Transverse colon (tissue), 4 donors: Measurements from ENCODE around the gene P2RX5. TPM values are rescaled to one million over a fixed set of nuclear protein-coding genes. Genes with fewer than 3 reads are reported as not detected.

Experiments
- DNase-seq: peaks from one replicate; pipeline ENCODE4 v3.0.0-alpha.2; 2019
- H3K27ac ChIP-seq, 4 donors: fragments of 200-600 bp; sonication (generic); 2 replicates each; pipeline ENCODE4 v1.5.1; 2016 to 2018; ENCODE audit warnings: inconsistent platforms in 4 of 4
- H3K27me3 ChIP-seq: fragments of 200-600 bp; sonication (generic); 2 replicates; pipeline ENCODE4 v1.5.1; 2017; ENCODE audit warnings: inconsistent platforms
- H3K36me3 ChIP-seq, 4 donors: fragments of 200-600 bp; sonication (generic); 2 replicates each; pipeline ENCODE4 v1.5.1; 2017 to 2019; ENCODE audit warnings: inconsistent platforms in 4 of 4
- H3K4me1 ChIP-seq, 4 donors: fragments of 200-600 bp; sonication (generic); 2 replicates each; pipeline ENCODE4 v1.5.1; 2017 to 2020; ENCODE audit warnings: inconsistent platforms in 4 of 4
- H3K4me3 ChIP-seq, 4 donors: fragments of 200-600 bp; sonication (generic); 1 replicate in 1 of 4; 2 replicates in 3 of 4; pipeline versions ENCODE4 v1.5.1 to v1.6.1; 2017 to 2019; ENCODE audit warnings: inconsistent platforms in 4 of 4
- H3K9me3 ChIP-seq, 2 donors: fragments of 200-600 bp; sonication (generic); 2 replicates each; pipeline ENCODE4 v1.5.1; 2017 to 2019; ENCODE audit warnings: inconsistent platforms in 2 of 2
- EP300 ChIP-seq: sonication (generic); formaldehyde crosslinking; IDR thresholded peaks from one replicate; pipeline ENCODE4 v1.6.1; 2017; ENCODE audit warnings: antibody characterized with exemption, low read depth
- POLR2A ChIP-seq: fragments of 450-650 bp; IDR thresholded peaks from one replicate; pipeline ENCODE4 v1.6.1; 2016; ENCODE audit warnings: antibody characterized with exemption, mild to moderate bottlenecking, moderate library complexity
- POLR2AphosphoS5 ChIP-seq, 3 donors: sonication (generic); formaldehyde crosslinking; IDR thresholded peaks; one replicate each; pipeline ENCODE4 v1.6.1; 2016; ENCODE audit warnings: antibody characterized with exemption in 3 of 3
- WGBS, 2 donors: methylation state at CpG; one replicate each; pipeline ENCODE4 v1.1.5; 2018; ENCODE audit warnings: low coverage in 1 of 2; 5-methylcytosine and 5-hydroxymethylcytosine counted together
- in situ Hi-C, 4 donors: fragments of 200-750 bp; cut with MboI; loops; one replicate each; pipeline versions ENCODE4 v1.15.0 to v1.15.1; 2017; ENCODE audit warnings: low sequenced_read_pairs in 3 of 4, low pct_ligation_motif_present in 1 of 4, low pct_unique_long_range_greater_than_20kb in 1 of 4
- intact Hi-C: fragments of 100-400 bp; cut with DNase I; formaldehyde crosslinking; loops from one replicate; pipeline ENCODE4 v1.15.1; 2023; ENCODE audit warnings: low total_unique reads
- total RNA-seq, 4 donors: library from RNA; depleted of rRNA; stranded (reverse); fragments of >200 nt; gene quantifications; one replicate each; pipeline ENCODE4 v1.1.0, GENCODE V29; 2016
- TF ChIP-seq, protein P1 (sequence below), 5 experiments: fragments of 200-600 bp in 3 of 5; fragments of 450-650 bp in 2 of 5; sonication (generic) in 3 of 5; IDR thresholded peaks; 1 replicate in 2 of 5; 2 replicates in 3 of 5; pipeline ENCODE4 v1.5.1; 2016 to 2017; ENCODE audit warnings: antibody characterized with exemption in 5 of 5, inconsistent platforms in 3 of 5, mild to moderate bottlenecking in 2 of 5, moderate library complexity in 1 of 5

Gene P2RX5
- total RNA-seq, 4 donors from 2014 or later, result 0.68 to 11.4 (median 2.1) TPM

DNA sequence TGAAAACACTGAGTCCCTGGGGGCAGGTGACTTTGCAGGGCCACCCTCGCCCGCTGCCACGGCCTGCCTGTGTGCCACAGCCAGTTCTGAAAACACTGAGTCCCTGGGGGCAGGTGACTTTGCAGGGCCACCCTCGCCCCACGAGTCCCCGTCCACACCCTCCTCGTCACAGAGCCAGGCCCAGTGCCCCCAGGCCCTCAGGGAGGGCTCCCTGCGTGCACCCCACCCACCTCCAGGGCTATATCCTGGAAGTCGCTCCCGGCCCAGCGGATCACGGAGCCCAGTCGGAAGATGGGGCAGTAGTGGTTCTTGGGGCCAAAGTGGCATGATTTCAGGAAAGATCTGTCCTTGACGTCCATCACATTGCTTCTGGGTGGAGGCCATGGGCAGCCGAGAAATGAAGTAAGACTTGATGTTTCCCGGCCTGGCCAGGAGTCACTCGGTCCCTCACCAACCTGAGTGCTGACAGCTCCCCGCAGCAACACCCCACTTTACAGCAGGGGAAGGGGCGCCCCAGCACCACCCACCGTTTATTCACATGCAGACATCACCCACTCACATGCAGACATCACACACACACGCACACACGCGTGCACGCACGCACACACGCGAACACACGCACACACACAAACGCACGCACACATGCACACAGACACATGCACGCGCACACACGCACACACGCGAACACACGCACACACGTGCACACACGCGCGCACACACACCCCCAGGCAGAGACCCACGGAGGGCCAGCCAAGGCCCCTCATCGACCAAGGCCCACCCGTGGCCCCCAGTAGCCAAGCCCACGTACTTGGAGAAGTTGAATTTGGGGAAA, 6.5 kb downstream of the P2RX5 start:
- intact Hi-C loops (no loop called here), in situ Hi-C loops (no loop called here)
- H3K27ac ChIP-seq, result no peak overlapping the region
- no peak overlapping the region for H3K4me3 ChIP-seq
- no peaks in the 10 kb centered on the region for H3K9me3 ChIP-seq
- H3K36me3 ChIP-seq, result no peaks in the 10 kb centered on the region
- peaks cover 46% of the 10 kb centered on the region for H3K27me3 ChIP-seq
- TF ChIP-seq POLR2AphosphoS5 (IDR thresholded peaks at IDR 0.05), result no peak
- TF ChIP-seq EP300, result no peak
- 88 to 97% methylated on average over 6 to 35 of the region's 44 CpGs for WGBS, 2 donors
- DNase-seq, result no peak
- H3K4me1 ChIP-seq, result no peaks in the 10 kb centered on the region

DNA sequence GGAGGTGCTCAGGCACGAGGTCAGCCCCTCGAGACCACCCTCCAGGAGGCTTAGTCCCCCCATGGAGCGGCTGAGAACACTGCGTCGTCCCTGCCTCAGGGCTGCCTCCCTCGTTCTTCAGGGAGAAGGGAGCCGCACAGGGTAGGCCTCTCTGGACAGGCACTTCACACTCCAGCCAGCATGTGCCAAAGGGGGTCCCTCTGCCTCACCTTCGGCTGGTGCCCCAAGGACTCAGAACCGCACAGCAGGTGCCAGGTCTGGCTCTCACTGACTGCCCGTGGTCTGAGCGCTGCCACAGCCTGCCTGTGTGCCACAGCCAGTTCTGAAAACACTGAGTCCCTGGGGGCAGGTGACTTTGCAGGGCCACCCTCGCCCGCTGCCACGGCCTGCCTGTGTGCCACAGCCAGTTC, 7.1 kb downstream of the P2RX5 start:
- H3K27me3 ChIP-seq, result peaks cover 46% of the 10 kb centered on the region
- WGBS, 2 donors, result 40 to 67% methylated on average over 1 to 2 of the region's 14 CpGs

DNA sequence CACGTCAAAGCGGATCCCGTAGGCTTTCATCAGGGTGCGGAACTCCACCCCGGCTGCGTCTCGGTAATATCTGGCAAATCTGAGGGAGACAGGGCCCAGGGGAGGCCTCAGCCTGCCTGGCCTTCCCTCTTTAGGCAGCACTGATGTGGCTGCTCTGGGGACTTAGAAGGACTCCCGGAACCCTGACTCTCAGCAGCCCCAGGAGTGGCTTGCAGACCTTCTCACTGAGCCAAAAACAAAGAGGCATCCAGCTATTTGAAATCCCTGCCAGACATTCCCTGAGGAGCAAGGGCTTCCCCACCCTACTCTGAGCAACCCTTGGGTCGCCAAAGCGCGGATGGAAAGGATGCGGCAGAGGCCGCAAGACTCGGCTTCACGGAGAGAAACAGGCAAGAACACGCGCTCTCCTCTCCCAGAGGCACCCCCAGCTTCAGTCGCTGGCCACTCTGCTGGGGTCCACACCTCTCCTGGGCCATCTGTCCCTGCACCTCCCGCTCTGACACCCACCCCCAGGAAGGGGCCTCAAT, 7.9 kb downstream of the P2RX5 start:
- in situ Hi-C loops, result no loop called here
- DNase-seq, result no peak
- Histone ChIP-seq H3K27ac (no peak overlapping the region), H3K4me3 (no peak overlapping the region), H3K27me3 (peaks cover 44% of the 10 kb centered on the region), H3K36me3 (no peaks in the 10 kb centered on the region), H3K4me1 (no peaks in the 10 kb centered on the region), H3K9me3 (no peaks in the 10 kb centered on the region)
- 58% methylated on average over 17 of the region's 19 CpGs; no CpG with 5 or more reads in 1 of the 2 donors for WGBS, 2 donors
- intact Hi-C loops, result no loop called here
- TF ChIP-seq, protein P1, sequence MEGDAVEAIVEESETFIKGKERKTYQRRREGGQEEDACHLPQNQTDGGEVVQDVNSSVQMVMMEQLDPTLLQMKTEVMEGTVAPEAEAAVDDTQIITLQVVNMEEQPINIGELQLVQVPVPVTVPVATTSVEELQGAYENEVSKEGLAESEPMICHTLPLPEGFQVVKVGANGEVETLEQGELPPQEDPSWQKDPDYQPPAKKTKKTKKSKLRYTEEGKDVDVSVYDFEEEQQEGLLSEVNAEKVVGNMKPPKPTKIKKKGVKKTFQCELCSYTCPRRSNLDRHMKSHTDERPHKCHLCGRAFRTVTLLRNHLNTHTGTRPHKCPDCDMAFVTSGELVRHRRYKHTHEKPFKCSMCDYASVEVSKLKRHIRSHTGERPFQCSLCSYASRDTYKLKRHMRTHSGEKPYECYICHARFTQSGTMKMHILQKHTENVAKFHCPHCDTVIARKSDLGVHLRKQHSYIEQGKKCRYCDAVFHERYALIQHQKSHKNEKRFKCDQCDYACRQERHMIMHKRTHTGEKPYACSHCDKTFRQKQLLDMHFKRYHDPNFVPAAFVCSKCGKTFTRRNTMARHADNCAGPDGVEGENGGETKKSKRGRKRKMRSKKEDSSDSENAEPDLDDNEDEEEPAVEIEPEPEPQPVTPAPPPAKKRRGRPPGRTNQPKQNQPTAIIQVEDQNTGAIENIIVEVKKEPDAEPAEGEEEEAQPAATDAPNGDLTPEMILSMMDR (IDR thresholded peaks at IDR 0.05), result no peak
- TF ChIP-seq EP300 (no peak), POLR2AphosphoS5 (IDR thresholded peaks at IDR 0.05) (no peak), POLR2A (no peak)

More for the DNA sequence above, 7.1 kb downstream of the P2RX5 start:
- in situ Hi-C loops, result no loop called here
- no peak for DNase-seq
- H3K4me1 ChIP-seq, result no peaks in the 10 kb centered on the region
- intact Hi-C loops, result no loop called here
- H3K36me3 ChIP-seq, result no peaks in the 10 kb centered on the region
- TF ChIP-seq EP300, result no peak
- TF ChIP-seq, protein P1 (IDR thresholded peaks at IDR 0.05), result no peak
- TF ChIP-seq POLR2AphosphoS5 (IDR thresholded peaks at IDR 0.05), result no peak
- TF ChIP-seq POLR2A, result no peak
- no peak overlapping the region for H3K4me3 ChIP-seq
- no peaks in the 10 kb centered on the region for H3K9me3 ChIP-seq
- no peak overlapping the region for H3K27ac ChIP-seq

DNA sequence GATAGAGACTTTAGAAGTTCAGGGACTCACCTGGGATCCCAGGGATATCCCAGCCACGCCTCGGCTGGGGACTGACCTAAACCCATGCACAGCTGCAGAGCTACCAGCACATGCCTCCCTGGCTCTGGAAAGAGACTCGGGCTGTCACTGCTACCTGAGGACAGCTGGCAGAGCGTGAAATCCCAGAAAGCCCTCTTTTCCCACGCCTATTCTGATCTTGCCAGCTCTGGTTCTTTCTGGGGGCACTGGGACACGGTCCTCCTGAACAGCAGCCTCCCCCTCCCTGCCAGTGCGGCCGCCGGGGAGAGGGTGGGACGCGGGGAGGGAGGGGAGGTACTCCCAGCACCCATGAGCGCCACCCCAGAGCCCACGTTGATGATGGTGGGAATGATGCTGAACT, 10.8 kb downstream of the P2RX5 start:
- peaks cover 36% of the 10 kb centered on the region for H3K27me3 ChIP-seq
- no peak overlapping the region for H3K27ac ChIP-seq
- in situ Hi-C loops, result no loop called here
- no peaks in the 10 kb centered on the region for H3K36me3 ChIP-seq
- no peaks in the 10 kb centered on the region for H3K9me3 ChIP-seq
- no peak for DNase-seq
- TF ChIP-seq, protein P1 (IDR thresholded peaks at IDR 0.05), result no peak
- TF ChIP-seq EP300 (no peak), POLR2AphosphoS5 (IDR thresholded peaks at IDR 0.05) (no peak), POLR2A (no peak)
- H3K4me1 ChIP-seq, result no peaks in the 10 kb centered on the region
- H3K4me3 ChIP-seq, result no peak overlapping the region
- intact Hi-C loops, result no loop called here
- 16 to 20% methylated on average over 1 to 13 of the region's 13 CpGs for WGBS, 2 donors
